Chondrocyte (in vitro differentiated cells): Measurements from ENCODE around the gene MRPS18B. TPM values are rescaled to one million over a fixed set of nuclear protein-coding genes. Genes with fewer than 3 reads are reported as not detected.

Source experiments
- DNase-seq: peaks from one replicate; pipeline ENCODE4 v3.0.0; 2021; ENCODE audit warnings: mixed read lengths, low spot score
- H3K27ac Mint-ChIP-seq: one replicate; pipeline ENCODE4 v1.8.0; 2021; ENCODE audit warnings: mild to moderate bottlenecking, moderate library complexity, mixed read lengths; ENCODE audit not compliant: unreplicated experiment
- H3K27me3 Mint-ChIP-seq: 2 replicates; pipeline ENCODE4 v1.8.0; 2021; ENCODE audit warnings: low read depth, mixed read lengths
- H3K36me3 Mint-ChIP-seq: 2 replicates; pipeline ENCODE4 v1.8.0; 2021; ENCODE audit warnings: low read depth, mixed read lengths
- H3K4me1 Mint-ChIP-seq: 2 replicates; pipeline ENCODE4 v1.8.0; 2021; ENCODE audit warnings: low read depth, mild to moderate bottlenecking, mixed read lengths
- H3K4me3 Mint-ChIP-seq: one replicate; pipeline ENCODE4 v1.8.0; 2021; ENCODE audit warnings: mild to moderate bottlenecking, moderate library complexity, mixed read lengths; ENCODE audit not compliant: unreplicated experiment
- H3K9me3 Mint-ChIP-seq: 2 replicates; pipeline ENCODE4 v1.8.0; 2021; ENCODE audit warnings: low read depth, mixed read lengths
- CTCF ChIP-seq: fragments of 200-600 bp; sonication (generic); IDR thresholded peaks from 2 replicates; pipeline ENCODE4 v1.5.0; 2021; ENCODE audit warnings: antibody characterized with exemption, mild to moderate bottlenecking, moderate library complexity
- total RNA-seq: library from RNA; stranded (reverse); gene quantifications from 3 replicates; pipeline ENCODE4 v1.2.1, GENCODE V29; 2021

Gene MRPS18B
- total RNA-seq, 1 donor from 2014 or later, result 24.7 TPM

- Mint-ChIP-seq H3K27ac (peak overlapping the region; percentile 100), H3K9me3 (no peaks in the 10 kb centered on the region), H3K36me3 (peaks cover 27% of the 10 kb centered on the region), H3K4me1 (peaks cover 59% of the 10 kb centered on the region), H3K27me3 (no peaks in the 10 kb centered on the region), H3K4me3 (no peak overlapping the region)
- TF ChIP-seq CTCF, result no peak
- no peak for DNase-seq
Measured at GRCh38 chr6:30612687-30613248, 4.9 kb upstream of the MRPS18B start.

GRCh38 chr6:30613251-30614043, 4.2 kb upstream of the MRPS18B start:
- DNase-seq, result no peak
- Mint-ChIP-seq H3K27ac (peak overlapping the region; percentile 100), H3K9me3 (no peaks in the 10 kb centered on the region), H3K27me3 (no peaks in the 10 kb centered on the region), H3K4me3 (peak overlapping the region; percentile 49), H3K36me3 (peaks cover 27% of the 10 kb centered on the region), H3K4me1 (peaks cover 60% of the 10 kb centered on the region)
- no peak for TF ChIP-seq CTCF

- H3K4me1 Mint-ChIP-seq, result peaks cover 62% of the 10 kb centered on the region
- TF ChIP-seq CTCF, result no peak
- peak overlapping the region; percentile 100 for H3K27ac Mint-ChIP-seq
Measured at GRCh38 chr6:30614044-30614842, 3.4 kb upstream of the MRPS18B start.

GRCh38 chr6:30614843-30615218, 2.8 kb upstream of the MRPS18B start:
- H3K4me1 Mint-ChIP-seq, result peaks cover 58% of the 10 kb centered on the region
- peaks cover 19% of the 10 kb centered on the region for H3K36me3 Mint-ChIP-seq
- H3K27me3 Mint-ChIP-seq, result no peaks in the 10 kb centered on the region
- TF ChIP-seq CTCF, result no peak
- no peaks in the 10 kb centered on the region for H3K9me3 Mint-ChIP-seq
- DNase-seq, result no peak
- H3K27ac Mint-ChIP-seq, result peak overlapping the region; percentile 100
- H3K4me3 Mint-ChIP-seq, result peak overlapping the region; percentile 99

More at GRCh38 chr6:30614044-30614842, 3.4 kb upstream of the MRPS18B start:
- Mint-ChIP-seq H3K4me3 (peak overlapping the region; percentile 99), H3K9me3 (no peaks in the 10 kb centered on the region), H3K27me3 (no peaks in the 10 kb centered on the region), H3K36me3 (peaks cover 21% of the 10 kb centered on the region)
- DNase-seq, result no peak
